ENCODE measurements around the gene RHEB.

Gene RHEB

GRCh38 chr7:151416112-151416940 lies 103.4 kb downstream of the RHEB start:
- H3K9me3 Mint-ChIP-seq: peaks cover 10 to 11% of the 10 kb centered on the region in 2 donors
- no peak overlapping the region for H3K27ac Mint-ChIP-seq
- H3K4me1 Mint-ChIP-seq: peaks cover 35% of the 10 kb centered on the region
- DNase-seq (no peak), ATAC-seq (no peak)
- peaks cover 22% of the 10 kb centered on the region for H3K27me3 Mint-ChIP-seq
- no peak overlapping the region for H3K4me3 Mint-ChIP-seq
